ENCODE data around the gene NPFF. TPM values are rescaled to one million over a fixed set of nuclear protein-coding genes. Genes with fewer than 3 reads are reported as not detected.

Gene NPFF
- polyA plus RNA-seq, 1 donor (not counting 4 experiments of a cell fraction or from before 2014, with no cell fraction given) = not detected

DNA sequence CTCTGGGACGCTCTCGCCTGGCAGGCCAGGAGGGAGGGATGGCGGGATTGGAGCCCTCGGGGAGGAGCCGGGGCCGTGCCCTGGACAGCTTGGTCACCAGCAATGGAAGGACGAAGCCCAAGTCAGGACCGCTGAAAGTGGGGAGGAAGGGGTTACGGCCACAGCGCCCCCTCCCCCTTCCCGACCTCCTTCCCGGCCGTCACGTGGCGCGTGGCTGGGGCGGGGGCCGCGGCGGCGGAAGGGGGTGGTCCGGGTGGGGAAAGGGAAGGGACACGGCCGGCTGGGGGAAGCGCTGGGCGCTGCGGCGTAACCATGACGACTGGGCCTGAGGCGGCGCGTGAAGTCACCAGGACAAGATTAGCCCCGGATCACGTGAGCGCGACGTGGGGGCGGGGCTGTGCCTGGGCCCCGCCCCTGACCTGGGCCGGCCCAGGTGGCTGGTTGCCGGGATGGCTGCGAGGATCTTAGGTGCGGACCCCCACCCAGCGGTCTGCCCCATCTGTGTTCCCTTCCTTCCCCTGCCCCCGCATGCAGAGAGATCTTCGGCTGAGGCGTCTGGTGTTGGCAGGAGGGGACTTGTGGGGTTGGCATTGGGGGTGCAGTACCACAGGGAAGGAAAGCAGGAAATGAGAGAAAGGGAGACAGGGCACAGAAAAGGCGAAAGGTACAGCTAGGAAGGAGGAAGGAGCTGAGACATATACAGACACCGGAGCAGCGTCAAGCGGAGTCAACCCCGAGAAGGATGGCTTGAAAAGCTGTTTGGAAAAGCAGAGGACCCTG, 14.3 kb downstream of the NPFF start:
- Histone ChIP-seq H3K9me3 (ENCODE audit: control insufficient read depth, low read depth, low read length) (no peaks in the 10 kb centered on the region), H3K4me2 (ENCODE audit: control insufficient read depth, extremely low read depth, insufficient read depth, low read depth, low read length) (peak overlapping the region; percentile 95), H2AFZ (ENCODE audit: control insufficient read depth, low read length) (peak overlapping the region; percentile 85), H3K27me3 (ENCODE audit: control insufficient read depth, extremely low read depth, insufficient read depth, low read length) (no peaks in the 10 kb centered on the region), H3K27ac (ENCODE audit: control insufficient read depth, insufficient read depth, low read length) (peak overlapping the region; percentile 41), H3K4me1 (ENCODE audit: control insufficient read depth, extremely low read depth, insufficient read depth, low read length) (peaks cover 14% of the 10 kb centered on the region), H3K36me3 (ENCODE audit: control insufficient read depth in 2 of 2, extremely low read depth in 1 of 2, insufficient read depth in 2 of 2, low read length in 2 of 2) (no peaks in the 10 kb centered on the region), H3K9me1 (ENCODE audit: control insufficient read depth, extremely low read depth, insufficient read depth, low read length) (no peaks in the 10 kb centered on the region), H3K4me3 (ENCODE audit: control insufficient read depth in 2 of 3, extremely low read depth in 1 of 3, insufficient read depth in 2 of 3, low read depth in 1 of 3, low read length in 3 of 3) (peak overlapping the region; percentile 30 to 48 (median 46)), H3K79me2 (ENCODE audit: control insufficient read depth, insufficient read depth, low read length) (no peaks in the 10 kb centered on the region), H4K20me1 (ENCODE audit: control insufficient read depth, extremely low read depth, insufficient read depth, low read length) (no peaks in the 10 kb centered on the region), H3K9ac (ENCODE audit: control insufficient read depth, extremely low read depth, insufficient read depth, low read length) (peak overlapping the region; percentile 58)
- FAIRE-seq (no peak), DNase-seq (ENCODE audit: low read depth, low spot score) (peak; percentile 58)
- TF ChIP-seq, protein P1, sequence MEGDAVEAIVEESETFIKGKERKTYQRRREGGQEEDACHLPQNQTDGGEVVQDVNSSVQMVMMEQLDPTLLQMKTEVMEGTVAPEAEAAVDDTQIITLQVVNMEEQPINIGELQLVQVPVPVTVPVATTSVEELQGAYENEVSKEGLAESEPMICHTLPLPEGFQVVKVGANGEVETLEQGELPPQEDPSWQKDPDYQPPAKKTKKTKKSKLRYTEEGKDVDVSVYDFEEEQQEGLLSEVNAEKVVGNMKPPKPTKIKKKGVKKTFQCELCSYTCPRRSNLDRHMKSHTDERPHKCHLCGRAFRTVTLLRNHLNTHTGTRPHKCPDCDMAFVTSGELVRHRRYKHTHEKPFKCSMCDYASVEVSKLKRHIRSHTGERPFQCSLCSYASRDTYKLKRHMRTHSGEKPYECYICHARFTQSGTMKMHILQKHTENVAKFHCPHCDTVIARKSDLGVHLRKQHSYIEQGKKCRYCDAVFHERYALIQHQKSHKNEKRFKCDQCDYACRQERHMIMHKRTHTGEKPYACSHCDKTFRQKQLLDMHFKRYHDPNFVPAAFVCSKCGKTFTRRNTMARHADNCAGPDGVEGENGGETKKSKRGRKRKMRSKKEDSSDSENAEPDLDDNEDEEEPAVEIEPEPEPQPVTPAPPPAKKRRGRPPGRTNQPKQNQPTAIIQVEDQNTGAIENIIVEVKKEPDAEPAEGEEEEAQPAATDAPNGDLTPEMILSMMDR (optimal IDR thresholded peaks at IDR 0.05 in 1 of 3, IDR thresholded peaks at IDR 0.05 in 1 of 3, conservative IDR thresholded peaks at IDR 0.05 in 1 of 3; ENCODE audit: extremely low read depth in 1 of 3, insufficient read depth in 2 of 3, low read length in 3 of 3) = no peak
- TF ChIP-seq EZH2 (IDR thresholded peaks at IDR 0.05; ENCODE audit: low read length) = no peak
- dilution Hi-C loops (cut with MboI; ENCODE audit: extremely low pct_ligation_motif_present, low sequenced_read_pairs) = no loop called here

DNA sequence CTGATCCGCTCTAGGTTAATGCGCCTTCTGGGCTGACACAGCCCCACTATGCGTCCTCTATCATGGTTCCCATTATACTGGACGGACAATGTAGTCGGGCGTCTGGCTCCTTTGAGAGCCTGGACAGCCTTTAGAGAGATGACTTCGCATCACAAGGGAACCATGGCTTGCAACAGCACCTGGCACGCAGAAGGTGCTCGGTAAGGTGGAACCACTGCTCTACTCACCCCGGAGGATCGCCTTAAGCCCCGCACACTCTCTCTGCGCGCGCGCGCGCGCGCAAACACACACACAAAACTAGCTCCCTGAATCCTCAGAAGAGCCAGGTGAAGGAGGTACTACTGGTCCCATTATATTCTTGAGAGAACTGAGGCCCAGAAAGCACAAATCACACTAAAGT, 15.1 kb downstream of the NPFF start:
- FAIRE-seq (no peak), DNase-seq (ENCODE audit: low read depth, low spot score) (no peak)
- Histone ChIP-seq H4K20me1 (ENCODE audit: control insufficient read depth, extremely low read depth, insufficient read depth, low read length) (no peaks in the 10 kb centered on the region), H3K4me3 (ENCODE audit: control insufficient read depth in 2 of 3, extremely low read depth in 1 of 3, insufficient read depth in 2 of 3, low read depth in 1 of 3, low read length in 3 of 3) (peak overlapping the region in 2 of 3 experiments; percentile 30 to 48), H3K27ac (ENCODE audit: control insufficient read depth, insufficient read depth, low read length) (no peak overlapping the region), H3K4me1 (ENCODE audit: control insufficient read depth, extremely low read depth, insufficient read depth, low read length) (peaks cover 14% of the 10 kb centered on the region), H3K27me3 (ENCODE audit: control insufficient read depth, extremely low read depth, insufficient read depth, low read length) (no peaks in the 10 kb centered on the region), H3K79me2 (ENCODE audit: control insufficient read depth, insufficient read depth, low read length) (no peaks in the 10 kb centered on the region), H3K4me2 (ENCODE audit: control insufficient read depth, extremely low read depth, insufficient read depth, low read depth, low read length) (peak overlapping the region; percentile 80), H3K9me3 (ENCODE audit: control insufficient read depth, low read depth, low read length) (no peaks in the 10 kb centered on the region), H3K9ac (ENCODE audit: control insufficient read depth, extremely low read depth, insufficient read depth, low read length) (peak overlapping the region; percentile 58), H3K36me3 (ENCODE audit: control insufficient read depth in 2 of 2, extremely low read depth in 1 of 2, insufficient read depth in 2 of 2, low read length in 2 of 2) (no peaks in the 10 kb centered on the region), H2AFZ (ENCODE audit: control insufficient read depth, low read length) (no peak overlapping the region), H3K9me1 (ENCODE audit: control insufficient read depth, extremely low read depth, insufficient read depth, low read length) (no peaks in the 10 kb centered on the region)
- dilution Hi-C loops (cut with MboI; ENCODE audit: extremely low pct_ligation_motif_present, low sequenced_read_pairs) = no loop called here
- TF ChIP-seq EZH2 (IDR thresholded peaks at IDR 0.05; ENCODE audit: low read length) = no peak
- TF ChIP-seq, protein P1 (optimal IDR thresholded peaks at IDR 0.05 in 1 of 3, IDR thresholded peaks at IDR 0.05 in 1 of 3, conservative IDR thresholded peaks at IDR 0.05 in 1 of 3; ENCODE audit: extremely low read depth in 1 of 3, insufficient read depth in 2 of 3, low read length in 3 of 3) = no peak

All from keratinocyte (primary cell).